Lower lobe of right lung (tissue), 2 donors: ENCODE data around the gene OBSL1. TPM values are rescaled to one million over a fixed set of nuclear protein-coding genes. Genes with fewer than 3 reads are reported as not detected.
A peak's percentile ranks its signal among the peaks of the same experiment; 100 is the strongest.

Experiments used
- ATAC-seq, 2 donors: fragments of 200-7000 bp; cut with Tn5 transposase; one replicate each; pipeline ENCODE4 v1.9.1; 2020 to 2022; ENCODE audit warnings: mild to moderate bottlenecking in 2 of 2, moderate library complexity in 2 of 2
- DNase-seq: peaks from one replicate; pipeline ENCODE4 v3.0.0-alpha.2; 2020
- H3K27ac ChIP-seq: fragments of 200-600 bp; one replicate; pipeline ENCODE4 v1.8.0; 2022
- H3K27me3 ChIP-seq: fragments of 200-600 bp; one replicate; pipeline ENCODE4 v1.8.0; 2022; ENCODE audit warnings: low read depth
- H3K36me3 ChIP-seq: fragments of 200-600 bp; one replicate; pipeline ENCODE4 v1.8.0; 2022; ENCODE audit warnings: mild to moderate bottlenecking
- H3K4me1 ChIP-seq: fragments of 200-600 bp; one replicate; pipeline ENCODE4 v1.8.0; 2022
- H3K4me3 ChIP-seq: fragments of 200-600 bp; one replicate; pipeline ENCODE4 v1.8.0; 2022; ENCODE audit warnings: mild to moderate bottlenecking
- H3K9me3 ChIP-seq: fragments of 200-600 bp; one replicate; pipeline ENCODE4 v1.8.0; 2022
- CTCF ChIP-seq: fragments of 200-600 bp; IDR thresholded peaks from one replicate; pipeline ENCODE4 v1.8.0; 2022; ENCODE audit warnings: antibody characterized with exemption, mild to moderate bottlenecking
- intact Hi-C: fragments of 100-400 bp; cut with DNase I; formaldehyde crosslinking; loops from one replicate; pipeline ENCODE4 v1.11.0; 2022
- total RNA-seq: library from RNA; stranded (reverse); fragmentation: NEBNext Ultra II Directional; extraction: Animal tissue kit (Norgen Biotek cat#: 25700); gene quantifications from one replicate; pipeline ENCODE4 v1.2.1, GENCODE V29; 2021
- donor health status: DM: no; HTN: yes; CAD: no; lungs with severe emphysema.

OBSL1 gene
- total RNA-seq, 1 donor from 2014 or later: 49.4 TPM

DNA sequence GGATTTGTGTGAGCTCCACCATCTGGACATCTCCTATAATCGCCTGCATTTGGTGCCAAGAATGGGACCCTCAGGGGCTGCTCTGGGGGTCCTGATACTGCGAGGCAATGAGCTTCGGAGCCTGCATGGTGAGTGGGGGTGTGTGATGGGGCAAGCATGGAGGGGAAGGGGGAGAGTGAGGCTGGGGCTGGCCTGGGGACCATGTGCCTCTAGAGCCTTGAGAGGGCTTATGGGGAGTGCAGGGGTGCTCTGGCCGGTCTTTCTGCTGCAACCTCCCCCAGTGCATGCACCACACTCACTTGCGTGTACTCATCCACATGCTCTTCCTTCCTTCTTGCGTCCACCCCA lies 34.2 kb upstream of the OBSL1 start:
- intact Hi-C loops: no loop called here
- Histone ChIP-seq H3K4me3 (no peak overlapping the region), H3K4me1 (peaks cover 6% of the 10 kb centered on the region), H3K27ac (no peak overlapping the region), H3K27me3 (no peaks in the 10 kb centered on the region), H3K9me3 (no peaks in the 10 kb centered on the region), H3K36me3 (peaks cover 93% of the 10 kb centered on the region)
- DNase-seq (no peak), ATAC-seq (no peak)
- no peak for TF ChIP-seq CTCF

- Histone ChIP-seq H3K27me3 (no peaks in the 10 kb centered on the region), H3K4me3 (no peak overlapping the region), H3K4me1 (peaks cover 9% of the 10 kb centered on the region), H3K27ac (no peak overlapping the region), H3K9me3 (no peaks in the 10 kb centered on the region), H3K36me3 (peaks cover 75% of the 10 kb centered on the region)
- intact Hi-C loops: no loop called here
- ATAC-seq: peak; percentile 40 to 47
- TF ChIP-seq CTCF: no peak
- DNase-seq: no peak
Measured at GRCh38 chr2:219603771-219604170, 32.4 kb upstream of the OBSL1 start.

DNA sequence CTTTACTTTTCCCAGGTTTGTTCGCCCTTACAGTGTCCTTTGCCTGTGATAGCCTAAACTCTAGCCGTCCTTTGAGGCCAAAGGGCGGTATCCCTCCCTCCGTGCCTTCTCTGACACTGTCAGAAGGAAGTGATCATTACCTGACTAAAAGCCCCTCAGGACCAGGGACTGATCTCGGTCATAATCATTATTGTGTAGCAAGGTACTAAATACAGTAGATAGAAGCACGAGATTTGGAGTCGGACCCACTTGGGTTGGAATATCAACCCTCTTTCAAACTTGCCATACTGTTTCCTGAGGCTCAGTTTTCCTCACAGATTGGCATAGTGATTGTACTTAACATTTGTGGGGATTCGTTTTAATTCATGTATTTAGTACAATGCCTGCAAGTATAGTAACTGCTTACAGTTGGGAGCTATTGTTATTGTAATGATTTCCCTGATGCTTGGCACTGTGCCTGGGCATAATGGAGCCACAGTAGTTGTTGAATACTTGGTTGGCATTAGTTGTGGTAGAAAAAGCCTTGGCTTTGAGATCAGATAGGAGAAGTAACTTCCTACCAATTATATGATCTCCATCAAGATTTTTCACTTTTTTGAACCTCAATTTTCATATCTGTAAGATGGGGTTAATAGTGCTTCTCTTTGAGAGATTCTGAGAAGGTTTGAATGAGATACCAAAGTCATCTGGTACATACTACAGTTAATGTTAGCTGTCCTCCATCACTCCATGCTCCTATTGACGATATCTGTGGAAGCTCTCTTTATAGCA lies 27.2 kb upstream of the OBSL1 start:
- intact Hi-C loops: no loop called here
- Histone ChIP-seq H3K4me1 (peaks cover 9% of the 10 kb centered on the region), H3K36me3 (peaks cover 28% of the 10 kb centered on the region), H3K27ac (peak overlapping the region; percentile 89), H3K9me3 (no peaks in the 10 kb centered on the region), H3K27me3 (no peaks in the 10 kb centered on the region), H3K4me3 (peak overlapping the region; percentile 70)
- TF ChIP-seq CTCF: no peak
- DNase-seq (no peak), ATAC-seq (no peak)

- Histone ChIP-seq H3K27me3 (no peaks in the 10 kb centered on the region), H3K4me1 (peaks cover 9% of the 10 kb centered on the region), H3K4me3 (peak within 1 kb of the TSS; percentile 70), H3K9me3 (no peaks in the 10 kb centered on the region), H3K27ac (peak within 1 kb of the TSS; percentile 89), H3K36me3 (peaks cover 21% of the 10 kb centered on the region)
- DNase-seq (peak; percentile 97), ATAC-seq (peak; percentile 98 to 99)
- intact Hi-C loops: no loop called here
- no peak for TF ChIP-seq CTCF
Measured at GRCh38 chr2:219597552-219598307, 26.4 kb upstream of the OBSL1 start, which contains the start of gene STK11IP. Gene STK11IP (plus strand): TSS chr2:219597857. CDS start chr2:219598120, 263 bp downstream.

DNA sequence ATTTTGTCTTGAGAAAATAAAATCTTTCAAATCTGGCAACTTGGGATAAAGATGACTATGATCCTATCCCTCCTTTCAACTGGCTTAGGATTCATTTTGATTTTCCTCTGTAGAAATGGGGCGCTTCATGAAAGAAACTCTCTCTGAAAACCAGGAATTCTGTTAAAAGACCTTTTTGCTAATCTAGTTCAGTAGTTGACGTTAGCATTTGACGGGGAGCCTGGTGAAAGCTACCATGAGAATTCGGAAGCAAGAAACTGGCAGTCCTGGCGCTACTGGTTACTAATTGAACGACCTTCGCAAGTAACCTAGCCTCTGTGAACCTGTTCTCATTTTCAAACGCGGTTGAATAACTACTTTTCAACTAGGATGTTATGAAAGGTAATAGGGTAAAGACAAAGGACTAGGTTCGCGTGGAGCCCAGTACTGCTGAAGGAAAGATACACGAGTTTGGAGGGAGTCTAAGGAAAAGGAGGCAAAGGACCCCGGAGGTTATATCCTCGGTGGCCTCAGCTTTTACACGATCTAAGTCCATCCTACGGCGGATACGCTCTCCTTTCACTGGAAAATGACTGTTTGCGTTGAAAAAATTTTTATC lies 25.7 kb upstream of the OBSL1 start:
- DNase-seq (no peak), ATAC-seq (peak in 1 of 2 donors; percentile 10)
- peaks cover 9% of the 10 kb centered on the region for H3K4me1 ChIP-seq
- intact Hi-C loops: no loop called here
- H3K9me3 ChIP-seq: no peaks in the 10 kb centered on the region
- TF ChIP-seq CTCF: no peak
- H3K36me3 ChIP-seq: peaks cover 14% of the 10 kb centered on the region
- H3K4me3 ChIP-seq: peak overlapping the region; percentile 70
- peak overlapping the region; percentile 89 for H3K27ac ChIP-seq
- no peaks in the 10 kb centered on the region for H3K27me3 ChIP-seq
